ENCODE data around the gene AMPD3.

Gene AMPD3

DNA sequence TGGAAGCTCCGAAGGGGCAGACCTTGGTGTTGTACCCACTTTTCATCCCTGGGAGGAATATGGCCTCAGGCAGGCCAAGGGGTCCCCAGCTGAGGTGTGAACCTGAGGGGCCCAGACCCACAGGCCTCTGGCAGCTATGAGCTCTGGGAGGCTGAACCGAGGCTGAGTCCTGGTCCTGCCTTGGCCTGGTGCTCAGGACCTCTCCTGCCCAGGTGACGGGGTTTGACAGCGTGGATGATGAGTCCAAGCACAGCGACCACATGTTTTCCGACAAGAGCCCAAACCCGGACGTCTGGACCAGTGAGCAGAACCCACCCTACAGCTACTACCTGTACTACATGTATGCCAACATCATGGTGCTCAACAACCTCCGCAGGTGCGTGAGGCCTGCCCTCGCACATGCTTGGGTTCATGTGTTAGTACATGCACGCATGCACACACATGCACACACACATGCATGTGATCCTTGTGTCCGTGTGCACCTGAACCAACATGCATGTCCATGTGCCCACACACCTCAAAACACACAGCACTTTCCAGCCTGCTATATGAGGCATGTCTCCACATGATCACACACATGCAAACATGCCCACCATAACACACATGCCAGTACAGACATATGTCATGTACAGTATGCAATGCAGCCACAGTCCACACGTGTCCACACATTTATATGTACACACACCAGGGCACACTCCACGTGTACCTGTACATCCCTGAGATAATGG lies 45.0 kb downstream of the AMPD3 start:
- peaks cover 73% of the 10 kb centered on the region for H3K36me3 ChIP-seq (replicated peaks; ENCODE audit: low read depth, low read length)

DNA sequence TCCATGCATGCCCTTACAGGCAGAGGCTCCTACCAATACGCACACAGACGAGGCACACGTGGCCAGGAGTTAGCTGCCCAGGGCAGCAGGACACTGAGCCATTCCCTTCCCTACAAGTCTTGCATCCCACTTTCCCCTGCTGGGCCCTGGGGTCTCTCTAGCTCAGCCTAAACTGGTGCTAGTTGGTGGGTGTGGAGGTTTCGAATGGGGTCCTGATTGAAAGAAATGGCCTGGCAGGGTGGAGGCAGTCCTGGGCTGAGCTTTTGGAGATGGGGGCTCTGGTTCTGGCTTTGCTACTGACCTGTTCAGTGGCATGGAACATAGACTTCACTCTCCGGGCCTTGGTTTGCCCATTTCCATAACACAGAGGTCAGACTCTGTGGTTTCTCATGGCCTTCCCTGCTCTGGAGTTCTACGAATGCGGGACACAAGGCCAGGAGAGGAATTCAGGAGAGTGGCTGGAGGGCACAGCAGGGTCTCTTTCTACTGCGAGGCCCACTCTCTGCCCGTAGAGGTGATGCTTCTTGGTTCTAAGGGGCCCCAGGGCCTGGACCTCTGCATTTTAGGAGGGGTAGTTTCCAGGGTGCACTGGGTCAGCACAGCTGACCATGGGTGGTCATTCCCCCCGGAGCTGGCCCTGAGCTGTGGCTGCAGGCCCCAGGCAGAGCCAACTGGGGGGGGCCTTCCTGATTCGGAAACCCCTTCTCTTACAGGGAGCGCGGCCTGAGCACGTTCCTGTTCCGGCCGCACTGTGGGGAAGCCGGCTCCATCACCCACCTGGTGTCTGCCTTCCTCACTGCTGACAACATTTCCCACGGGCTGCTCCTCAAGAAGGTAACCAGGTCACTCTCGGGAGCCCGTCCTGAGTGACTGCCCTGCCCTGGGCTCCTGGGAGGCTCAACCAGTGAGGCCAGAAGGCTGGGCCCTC lies 46.0 kb downstream of the AMPD3 start:
- H3K36me3 ChIP-seq (replicated peaks; ENCODE audit: low read depth, low read length): peaks cover 75% of the 10 kb centered on the region
- TF ChIP-seq CTCF (IDR thresholded peaks at IDR 0.05; ENCODE audit: low read depth, low read length): no peak
- no peak for TF ChIP-seq EZH2phosphoT487 (IDR thresholded peaks at IDR 0.05; ENCODE audit: low read depth)

More for the DNA sequence above, 45.0 kb downstream of the AMPD3 start:
- no peak overlapping the region for H3K27ac ChIP-seq (ENCODE audit: low read length)
- H3K4me1 ChIP-seq (ENCODE audit: low read length): peaks cover 22% of the 10 kb centered on the region
- H3K4me3 ChIP-seq (ENCODE audit: low read length): no peak overlapping the region
- no peaks in the 10 kb centered on the region for H3K9me3 ChIP-seq (ENCODE audit: insufficient read depth, low read length)
- no peaks in the 10 kb centered on the region for H4K20me1 ChIP-seq (ENCODE audit: insufficient read depth, low read length)
- H3K4me2 ChIP-seq (ENCODE audit: low read length): no peak overlapping the region
- no peaks in the 10 kb centered on the region for H3K79me2 ChIP-seq (ENCODE audit: low read length)
- no peak overlapping the region for H3K9ac ChIP-seq (ENCODE audit: low read length)
- H2AFZ ChIP-seq (ENCODE audit: low read depth, low read length): no peak overlapping the region
- no peak for TF ChIP-seq EZH2phosphoT487 (IDR thresholded peaks at IDR 0.05; ENCODE audit: low read depth)
- TF ChIP-seq CTCF (IDR thresholded peaks at IDR 0.05; ENCODE audit: low read depth, low read length): no peak
- no peaks in the 10 kb centered on the region for H3K27me3 ChIP-seq (ENCODE audit: low read depth, low read length)

GRCh38 chr11:10502065-10502680 lies 47.1 kb downstream of the AMPD3 start:
- Histone ChIP-seq H4K20me1 (ENCODE audit: insufficient read depth, low read length) (no peaks in the 10 kb centered on the region), H3K79me2 (ENCODE audit: low read length) (no peaks in the 10 kb centered on the region), H2AFZ (ENCODE audit: low read depth, low read length) (no peak overlapping the region), H3K4me1 (ENCODE audit: low read length) (peaks cover 22% of the 10 kb centered on the region), H3K9me3 (ENCODE audit: insufficient read depth, low read length) (no peaks in the 10 kb centered on the region), H3K9ac (ENCODE audit: low read length) (no peak overlapping the region), H3K4me3 (ENCODE audit: low read length) (no peak overlapping the region), H3K36me3 (replicated peaks; ENCODE audit: low read depth, low read length) (peaks cover 75% of the 10 kb centered on the region), H3K4me2 (ENCODE audit: low read length) (no peak overlapping the region), H3K27ac (ENCODE audit: low read length) (0 out of 2 replicates have a peak overlapping the region, but pooled peaks have one; percentile 1), H3K27me3 (ENCODE audit: low read depth, low read length) (no peaks in the 10 kb centered on the region)
- TF ChIP-seq CTCF (IDR thresholded peaks at IDR 0.05; ENCODE audit: low read depth, low read length) (no peak), EZH2phosphoT487 (IDR thresholded peaks at IDR 0.05; ENCODE audit: low read depth) (no peak)

More for the DNA sequence above, 46.0 kb downstream of the AMPD3 start:
- H3K79me2 ChIP-seq (ENCODE audit: low read length): no peaks in the 10 kb centered on the region
- H3K27me3 ChIP-seq (ENCODE audit: low read depth, low read length): no peaks in the 10 kb centered on the region
- H4K20me1 ChIP-seq (ENCODE audit: insufficient read depth, low read length): no peaks in the 10 kb centered on the region
- no peaks in the 10 kb centered on the region for H3K9me3 ChIP-seq (ENCODE audit: insufficient read depth, low read length)
- no peak overlapping the region for H3K9ac ChIP-seq (ENCODE audit: low read length)
- peaks cover 22% of the 10 kb centered on the region for H3K4me1 ChIP-seq (ENCODE audit: low read length)
- H3K4me3 ChIP-seq (ENCODE audit: low read length): no peak overlapping the region
- H3K27ac ChIP-seq (ENCODE audit: low read length): no peak overlapping the region
- H2AFZ ChIP-seq (ENCODE audit: low read depth, low read length): no peak overlapping the region
- no peak overlapping the region for H3K4me2 ChIP-seq (ENCODE audit: low read length)
